ENCODE data around the gene PRKCE. TPM values are rescaled to one million over a fixed set of nuclear protein-coding genes. Genes with fewer than 3 reads are reported as not detected.

The PRKCE gene
- total RNA-seq, 1 experiment from 2014 or later, result 1.3 TPM

- Histone ChIP-seq H3K14ac (ENCODE audit: insufficient read depth, low read length) (no peak overlapping the region), H2BK15ac (ENCODE audit: low read depth, low read length) (no peak overlapping the region), H2BK120ac (ENCODE audit: low read depth, low read length, poor library complexity, severe bottlenecking) (no peak overlapping the region), H3K79me1 (ENCODE audit: insufficient read depth, low read depth, low read length, poor library complexity, severe bottlenecking) (no peaks in the 10 kb centered on the region), H3K23me2 (ENCODE audit: insufficient read length, low read depth, low read length, poor library complexity, severe bottlenecking) (no peaks in the 10 kb centered on the region), H2BK20ac (ENCODE audit: low read depth, low read length, poor library complexity, severe bottlenecking) (no peak overlapping the region), H4K91ac (ENCODE audit: insufficient read length, low read depth, low read length) (no peak overlapping the region), H3T11ph (ENCODE audit: low read length) (no peak overlapping the region), H3K9ac (ENCODE audit: extremely low read depth, insufficient read length, low read length) (no peak overlapping the region), H3K4me2 (ENCODE audit: insufficient read depth, insufficient read length, low read length) (no peak overlapping the region), H2BK12ac (ENCODE audit: insufficient read length, low read depth, low read length) (no peak overlapping the region), H4K5ac (ENCODE audit: insufficient read length, low read depth, low read length) (no peak overlapping the region), H4K8ac (replicated peaks; ENCODE audit: insufficient read length, low read depth, low read length) (no peak overlapping the region), H3K56ac (ENCODE audit: insufficient read length, low read depth, low read length) (no peak overlapping the region), H3K23ac (ENCODE audit: insufficient read length, low read depth, low read length) (no peak overlapping the region), H3K27ac (ENCODE audit: insufficient read length, low read depth, low read length) (no peak overlapping the region), H4K20me1 (ENCODE audit: control insufficient read depth, insufficient read depth, insufficient read length) (no peaks in the 10 kb centered on the region), H3K4ac (ENCODE audit: low read depth, low read length) (no peak overlapping the region), H3K4me1 (ENCODE audit: insufficient read depth, low read length) (peaks cover 3% of the 10 kb centered on the region; the same call in 1 of the 2 replicates), H3K18ac (ENCODE audit: insufficient read length, low read depth, low read length) (no peak overlapping the region), H2AFZ (ENCODE audit: low read length) (no peak overlapping the region), H3K79me2 (ENCODE audit: insufficient read depth, low read length) (no peaks in the 10 kb centered on the region), H3K9me3 (ENCODE audit: control insufficient read depth, low read depth, low read length) (no peaks in the 10 kb centered on the region), H3K27me3 (ENCODE audit: insufficient read depth, low read length) (no peaks in the 10 kb centered on the region), H2AK5ac (ENCODE audit: insufficient read length, low read length) (no peak overlapping the region), H2BK5ac (ENCODE audit: insufficient read length, low read length) (no peak overlapping the region)
- no peaks in the 10 kb centered on the region for H3K9me3 Mint-ChIP-seq
- peaks cover 2% of the 10 kb centered on the region; the same call in 1 of the 2 replicates for H3K27me3 Mint-ChIP-seq (ENCODE audit: low read depth)
- no peaks in the 10 kb centered on the region for H3K36me3 Mint-ChIP-seq (ENCODE audit: insufficient read depth in 1 of 3, low read depth in 3 of 3)
- H3K27ac Mint-ChIP-seq, result no peak overlapping the region
- peaks cover 28 to 30% of the 10 kb centered on the region in 2 experiments for H3K4me1 Mint-ChIP-seq
- TF ChIP-seq, protein P1, sequence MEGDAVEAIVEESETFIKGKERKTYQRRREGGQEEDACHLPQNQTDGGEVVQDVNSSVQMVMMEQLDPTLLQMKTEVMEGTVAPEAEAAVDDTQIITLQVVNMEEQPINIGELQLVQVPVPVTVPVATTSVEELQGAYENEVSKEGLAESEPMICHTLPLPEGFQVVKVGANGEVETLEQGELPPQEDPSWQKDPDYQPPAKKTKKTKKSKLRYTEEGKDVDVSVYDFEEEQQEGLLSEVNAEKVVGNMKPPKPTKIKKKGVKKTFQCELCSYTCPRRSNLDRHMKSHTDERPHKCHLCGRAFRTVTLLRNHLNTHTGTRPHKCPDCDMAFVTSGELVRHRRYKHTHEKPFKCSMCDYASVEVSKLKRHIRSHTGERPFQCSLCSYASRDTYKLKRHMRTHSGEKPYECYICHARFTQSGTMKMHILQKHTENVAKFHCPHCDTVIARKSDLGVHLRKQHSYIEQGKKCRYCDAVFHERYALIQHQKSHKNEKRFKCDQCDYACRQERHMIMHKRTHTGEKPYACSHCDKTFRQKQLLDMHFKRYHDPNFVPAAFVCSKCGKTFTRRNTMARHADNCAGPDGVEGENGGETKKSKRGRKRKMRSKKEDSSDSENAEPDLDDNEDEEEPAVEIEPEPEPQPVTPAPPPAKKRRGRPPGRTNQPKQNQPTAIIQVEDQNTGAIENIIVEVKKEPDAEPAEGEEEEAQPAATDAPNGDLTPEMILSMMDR (conservative IDR thresholded peaks at IDR 0.05), result no peak
- no peak overlapping the region for H3K4me3 Mint-ChIP-seq
- WGBS (ENCODE audit: extremely low coverage, insufficient read length, low lambda C conversion rate), result no CpG with 5 or more reads among the region's 9 CpGs
- DNase-seq, result no peak
Observed at GRCh38 chr2:46165916-46166315, 514.4 kb downstream of the PRKCE start.
